Superior temporal gyrus (tissue), 1 donor: ENCODE results near the gene ACOT4.
"Not testable (repeated sequence)": the region's sequence is repeated elsewhere in the genome, so short reads cannot be mapped to it uniquely, and the experiment has no call there.

Experiments used
- DNase-seq: peaks from one replicate; pipeline ENCODE4 v3.0.0-alpha.2; 2016; ENCODE audit errors: extremely low spot score

ACOT4 gene

DNA sequence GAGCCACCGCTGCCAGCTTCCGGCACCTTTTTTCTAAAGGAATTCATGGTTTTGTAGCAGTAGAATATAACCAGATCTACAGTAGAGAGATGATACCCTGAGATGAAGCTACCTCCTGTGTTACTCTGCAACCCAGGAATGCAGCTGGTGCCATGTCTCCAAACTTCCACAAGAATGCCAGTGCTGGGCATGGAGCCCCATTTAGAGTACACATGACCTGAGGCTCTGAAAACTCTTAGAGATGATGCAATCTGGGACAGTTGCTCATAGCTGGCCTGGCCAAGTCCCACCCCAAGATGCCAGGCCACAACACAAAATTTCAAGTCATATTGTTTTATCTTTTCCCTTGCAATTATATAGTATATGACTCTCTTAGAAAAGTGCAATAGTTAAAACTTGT, 14.5 kb upstream of the ACOT4 start:
- not testable (repeated sequence) for DNase-seq

DNA sequence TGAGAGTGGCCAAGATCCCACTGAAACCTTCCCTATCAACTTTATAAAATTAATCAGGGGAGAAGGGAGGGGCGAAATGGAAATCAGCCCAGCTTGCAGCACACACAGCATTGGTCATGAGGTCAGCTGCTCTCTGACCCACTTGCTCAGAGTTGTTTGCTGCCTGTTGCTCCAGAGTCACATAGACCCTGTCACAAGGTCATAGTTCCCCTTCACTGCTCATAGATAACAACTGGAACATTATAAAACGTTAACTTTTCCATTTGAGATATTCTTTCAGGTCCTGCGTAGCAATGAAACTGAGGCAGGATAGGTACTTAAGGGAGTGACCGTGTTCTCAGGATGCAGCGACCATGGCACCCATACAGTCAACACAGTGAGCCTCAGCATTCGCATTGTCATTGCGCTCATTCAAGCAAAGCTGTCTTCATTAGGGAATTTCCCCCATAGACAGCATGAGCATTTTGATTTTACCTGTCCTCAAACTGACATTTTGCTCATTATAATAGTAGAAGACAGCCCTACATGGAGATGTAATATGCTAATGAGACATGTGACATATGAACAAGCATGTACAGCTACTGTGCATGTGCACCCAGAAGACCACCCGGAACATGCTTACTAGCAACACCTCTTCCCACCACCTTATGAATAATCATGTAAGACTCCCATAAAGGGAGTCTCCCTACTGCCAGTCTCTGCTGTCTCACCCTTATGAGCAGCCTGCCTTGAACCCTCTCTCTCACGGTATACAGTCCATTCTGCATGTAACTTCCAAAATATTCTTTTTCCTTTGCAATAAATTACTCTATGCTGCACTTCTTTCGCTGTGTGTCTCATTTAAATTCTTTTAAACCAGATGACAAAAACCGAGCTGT, 9.3 kb upstream of the ACOT4 start:
- not testable (repeated sequence) for DNase-seq

DNA sequence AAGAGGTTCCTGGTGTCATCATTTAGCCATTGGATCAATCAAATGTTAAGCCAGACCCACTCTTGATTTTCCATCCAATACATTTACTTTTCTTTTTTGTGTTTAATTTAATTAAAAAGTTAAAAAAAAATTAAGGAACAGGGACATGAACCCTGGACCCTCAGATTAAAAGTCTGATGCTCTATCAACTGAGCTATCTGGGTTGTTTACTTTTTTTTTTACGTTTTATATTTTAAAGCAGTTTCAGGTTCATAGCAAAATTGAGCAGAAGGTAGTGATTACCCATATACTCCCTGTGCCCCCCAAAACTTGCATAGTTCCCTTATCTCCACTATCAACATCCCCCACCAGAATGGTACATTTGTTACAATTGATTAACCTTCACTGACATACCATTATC, 3.0 kb upstream of the ACOT4 start:
- DNase-seq = no peak

DNA sequence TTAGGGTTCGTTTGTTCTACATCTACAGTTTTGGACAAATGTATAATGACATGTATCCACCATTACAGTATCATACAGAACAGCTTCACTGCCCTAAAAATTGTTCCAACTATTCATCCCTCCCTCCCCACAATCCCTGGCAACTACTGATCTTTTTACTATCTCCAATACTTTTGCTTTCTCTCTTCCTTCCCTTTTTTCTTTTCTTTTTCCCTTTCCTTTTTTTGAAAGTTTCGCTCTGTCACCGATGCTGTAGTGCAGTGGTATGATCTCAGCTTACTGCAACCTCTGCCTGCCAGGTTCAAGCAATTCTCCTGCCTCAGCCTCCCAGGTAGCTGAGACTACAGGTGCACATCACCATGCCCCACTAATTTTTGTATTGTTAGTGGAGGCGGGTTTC, 2.6 kb upstream of the ACOT4 start:
- no peak for DNase-seq

DNA sequence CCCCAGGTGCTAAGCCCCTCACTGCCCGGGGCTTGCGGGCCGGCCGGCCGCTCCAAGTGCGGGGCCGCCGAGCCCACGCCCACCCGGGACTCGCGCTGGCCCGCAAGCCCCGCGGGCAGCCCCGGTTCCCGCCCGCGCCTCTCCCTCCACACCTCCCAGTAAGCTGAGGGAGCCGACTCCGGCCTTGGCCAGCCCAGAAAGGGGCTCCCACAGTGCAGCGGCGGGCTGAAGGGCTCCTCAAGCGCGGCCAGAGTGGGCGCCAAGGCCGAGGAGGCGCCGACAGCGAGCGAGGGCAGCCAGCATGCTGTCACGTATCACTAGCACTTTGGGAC, 1.0 kb upstream of the ACOT4 start:
- DNase-seq = not testable (repeated sequence)

GRCh38 chr14:73594491-73594890, 2.8 kb downstream of the ACOT4 start:
- DNase-seq = no peak

DNA sequence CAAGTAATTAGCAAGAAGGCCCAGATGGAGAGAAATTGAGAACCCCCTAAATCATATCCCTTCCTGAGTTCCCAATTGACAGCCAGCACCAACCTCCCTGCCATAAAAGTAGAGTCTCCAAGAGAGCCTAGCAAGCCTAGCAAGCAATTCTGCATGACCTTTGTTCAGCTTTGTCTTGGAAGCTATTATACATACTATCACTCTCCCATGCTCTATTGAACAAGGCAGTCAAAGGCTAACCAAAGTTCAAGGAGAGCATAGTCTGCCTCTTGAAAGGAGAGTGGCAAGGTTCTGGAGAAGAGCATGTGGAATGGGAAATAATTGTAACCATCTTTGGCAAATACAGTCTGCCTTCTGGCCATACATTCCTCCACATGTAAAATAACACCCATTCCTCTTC, 7.8 kb downstream of the ACOT4 start:
- no peak for DNase-seq

GRCh38 chr14:73602994-73603393, 11.3 kb downstream of the ACOT4 start:
- DNase-seq = no peak

- no peak for DNase-seq
Measured at GRCh38 chr14:73606271-73606670, 14.6 kb downstream of the ACOT4 start.

DNA sequence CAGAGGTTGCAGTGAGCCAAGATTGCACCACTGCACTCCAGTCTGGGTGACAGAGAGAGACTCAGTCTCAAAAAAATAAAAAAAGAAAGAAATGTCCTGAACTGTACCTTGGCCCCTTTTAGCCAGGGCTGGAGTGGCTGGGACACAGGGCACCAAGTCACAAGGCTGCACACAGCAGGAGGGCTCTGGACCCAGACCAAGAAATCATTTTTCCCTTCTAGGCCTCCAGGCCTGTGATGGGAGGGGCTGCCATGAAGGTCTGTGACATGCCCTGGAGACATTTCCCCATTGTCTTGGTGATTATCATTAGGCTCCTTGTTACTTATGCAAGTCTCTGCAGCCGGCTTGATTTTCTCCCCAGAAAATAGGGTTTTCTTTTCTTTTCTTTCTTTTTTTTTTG, 15.6 kb downstream of the ACOT4 start:
- no peak for DNase-seq

DNA sequence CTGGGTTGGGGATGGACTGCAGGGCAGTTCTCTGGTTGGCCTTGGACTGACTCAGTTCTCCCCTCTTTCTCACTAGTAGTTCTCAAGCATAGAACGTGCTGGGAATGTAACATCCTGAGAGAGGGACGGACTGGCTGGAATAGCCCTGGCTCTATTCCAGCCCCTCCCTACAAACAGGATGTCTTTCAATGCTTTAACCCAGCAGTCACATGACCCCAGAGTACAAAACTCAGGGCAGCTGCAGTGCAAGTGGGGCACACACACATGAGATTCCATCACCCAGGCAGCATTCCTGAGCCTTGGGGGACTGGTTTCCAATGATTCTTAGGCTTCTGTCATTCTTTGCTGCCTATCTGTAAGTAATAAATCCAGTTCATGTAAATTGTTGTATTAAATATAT, 19.0 kb downstream of the ACOT4 start:
- DNase-seq = no peak

DNA sequence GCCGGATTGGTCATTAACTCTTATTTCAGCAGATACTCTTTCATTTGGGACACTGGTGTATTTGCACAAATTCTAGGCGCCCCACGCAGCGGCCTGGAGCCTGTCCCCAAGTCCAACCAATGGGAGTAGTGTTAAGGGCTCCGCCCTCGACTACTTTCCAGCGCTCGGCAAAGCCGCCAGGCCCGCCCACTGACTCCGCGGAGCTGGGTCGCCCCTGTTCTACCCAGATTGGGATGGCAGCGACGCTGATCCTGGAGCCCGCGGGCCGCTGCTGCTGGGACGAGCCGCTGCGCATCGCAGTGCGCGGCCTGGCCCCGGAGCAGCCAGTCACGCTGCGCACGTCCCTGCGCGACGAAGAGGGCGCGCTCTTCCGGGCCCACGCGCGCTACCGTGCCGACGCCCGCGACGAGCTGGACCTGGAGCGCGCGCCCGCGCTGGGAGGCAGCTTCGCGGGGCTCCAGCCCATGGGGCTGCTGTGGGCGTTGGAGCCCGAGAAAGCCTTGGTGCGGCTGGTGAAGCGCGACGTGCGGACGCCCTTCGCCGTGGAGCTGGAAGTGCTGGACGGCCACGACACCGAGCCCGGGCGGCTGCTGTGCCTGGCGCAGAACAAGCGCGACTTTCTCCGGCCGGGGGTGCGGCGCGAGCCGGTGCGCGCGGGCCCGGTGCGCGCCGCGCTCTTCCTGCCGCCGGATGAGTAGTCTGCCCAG, 20.8 kb downstream of the ACOT4 start, which contains the start of gene ACOT6:
Gene ACOT6, plus strand, starts transcription at position 179 of the 707 bp plus-strand sequence. Its CDS starts 55 bp downstream, at position 234.
- DNase-seq = peak; percentile 70

DNA sequence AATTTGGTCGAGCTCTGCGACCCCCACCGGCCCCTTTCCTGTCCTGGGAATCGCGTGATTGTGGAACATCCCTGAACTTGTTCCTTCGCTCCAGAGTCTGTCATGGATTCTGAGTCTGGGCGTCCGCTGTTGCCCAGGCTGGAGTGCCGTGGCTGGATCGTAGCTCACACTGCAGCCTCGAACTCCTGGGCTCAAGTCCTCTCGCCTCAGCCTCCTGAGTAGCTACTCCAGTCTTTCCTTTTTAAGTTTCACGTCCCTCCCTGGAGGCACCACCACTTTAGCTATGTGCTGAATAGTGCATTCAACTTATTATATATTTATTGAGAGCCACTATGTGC, 21.3 kb downstream of the ACOT4 start:
- DNase-seq = peak; percentile 46

GRCh38 chr14:73613419-73613963, 21.8 kb downstream of the ACOT4 start:
- DNase-seq = no peak

GRCh38 chr14:73616831-73617230, 25.2 kb downstream of the ACOT4 start:
- no peak for DNase-seq

DNA sequence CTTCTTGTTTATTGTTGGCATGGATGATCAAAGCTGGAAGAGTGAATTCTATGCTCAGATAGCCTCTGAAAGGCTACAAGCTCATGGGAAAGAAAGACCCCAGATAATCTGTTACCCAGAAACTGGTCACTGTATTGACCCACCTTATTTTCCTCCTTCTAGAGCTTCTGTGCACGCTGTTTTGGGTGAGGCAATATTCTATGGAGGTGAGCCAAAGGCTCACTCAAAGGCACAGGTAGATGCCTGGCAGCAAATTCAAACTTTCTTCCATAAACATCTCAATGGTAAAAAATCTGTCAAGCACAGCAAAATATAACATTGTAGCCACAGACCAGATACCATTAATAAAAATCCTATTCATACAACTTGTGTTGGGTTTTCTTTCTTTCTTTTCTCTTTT, 27.9 kb downstream of the ACOT4 start:
- no peak for DNase-seq

GRCh38 chr14:73620268-73620667, 28.6 kb downstream of the ACOT4 start:
- no peak for DNase-seq

DNA sequence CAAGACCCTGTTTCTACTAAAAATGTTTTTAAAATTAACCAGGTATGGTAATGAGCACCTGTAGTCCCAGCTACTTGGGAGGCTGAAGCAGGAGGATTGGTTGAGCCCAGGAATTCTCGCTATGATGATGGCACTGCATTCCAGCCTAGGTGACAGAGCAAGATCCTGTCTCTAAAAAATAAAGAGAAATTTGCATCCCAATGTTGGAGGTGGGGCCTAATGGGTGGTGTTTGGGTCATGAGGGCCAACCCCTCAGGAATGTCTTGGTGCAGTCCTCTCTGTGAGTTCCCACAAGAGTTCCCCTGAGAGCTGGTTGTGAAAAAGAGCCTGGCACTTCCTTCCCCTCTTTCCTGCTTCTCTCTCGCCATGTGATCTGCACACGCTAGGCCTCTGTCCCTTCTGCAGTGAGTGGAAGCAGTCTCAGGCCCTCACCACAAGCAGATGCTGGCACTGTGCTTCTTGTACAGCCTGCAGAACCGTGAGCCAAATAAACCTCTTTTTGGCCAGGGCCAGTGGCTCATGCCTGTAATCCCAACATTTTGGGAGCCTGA, 31.9 kb downstream of the ACOT4 start:
- DNase-seq = no peak

GRCh38 chr14:73625706-73626105, 34.0 kb downstream of the ACOT4 start:
- no peak for DNase-seq

- DNase-seq = no peak
Measured at GRCh38 chr14:73627151-73627558, 35.5 kb downstream of the ACOT4 start.

DNA sequence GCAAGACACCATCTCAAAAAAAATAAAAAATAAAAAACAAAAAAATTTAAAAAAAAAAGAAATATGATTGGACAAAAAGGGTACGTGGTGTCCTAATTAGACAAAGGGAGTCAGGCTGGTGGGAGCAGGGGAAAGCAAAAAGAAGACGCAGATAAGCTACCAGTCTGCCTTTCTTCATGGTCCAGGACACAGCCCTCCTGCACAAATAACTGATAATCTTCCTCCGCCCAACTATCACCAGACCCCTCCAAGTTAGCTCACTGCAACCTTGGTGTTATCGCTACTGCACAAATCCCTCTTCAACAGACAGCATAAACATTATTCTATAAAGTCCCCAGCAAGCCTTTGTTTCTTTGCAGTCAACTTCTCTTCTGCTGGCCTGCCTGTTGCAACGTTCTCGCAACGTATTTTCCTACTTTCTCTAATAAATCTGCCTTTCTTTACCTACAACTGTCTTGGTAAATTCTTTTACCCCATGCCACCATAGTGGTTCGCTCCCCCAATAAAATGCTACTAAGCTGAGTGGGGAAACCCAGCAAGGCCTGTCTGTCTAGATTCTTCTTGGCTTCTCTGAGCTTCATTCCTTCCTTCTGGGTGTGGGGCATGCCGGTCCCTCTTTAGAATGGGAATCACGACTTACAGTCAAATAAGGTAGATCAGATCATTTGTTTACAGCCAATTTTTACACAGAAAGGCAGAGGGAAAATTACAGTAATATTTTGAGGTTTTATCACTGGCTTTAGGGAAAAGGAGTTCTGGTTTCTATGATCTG, 38.5 kb downstream of the ACOT4 start:
- DNase-seq = no peak
